Mammary epithelial cell (primary cell): ENCODE results near the gene HAPLN2.

ENCODE experiments used
- EZH2 ChIP-seq: IDR thresholded peaks from 2 replicates; pipeline ENCODE4 v1.6.1; 2012; ENCODE audit warnings: low read length, inconsistent platforms, borderline replicate concordance
- TF ChIP-seq, protein P1 (sequence below), 2 donors: IDR thresholded peaks in 1 of 2; conservative IDR thresholded peaks in 1 of 2; 2 replicates each; pipeline ENCODE4 v1.5.1; 2011 to 2012; ENCODE audit warnings: inconsistent platforms in 2 of 2, low read length in 2 of 2, mild to moderate bottlenecking in 2 of 2, control low read depth in 1 of 2, low read depth in 1 of 2; ENCODE audit not compliant: insufficient read depth in 1 of 2; ENCODE audit errors: extremely low read depth in 1 of 2

GRCh38 chr1:156640842-156641706, 21.9 kb downstream of the HAPLN2 start:
- TF ChIP-seq, protein P1, sequence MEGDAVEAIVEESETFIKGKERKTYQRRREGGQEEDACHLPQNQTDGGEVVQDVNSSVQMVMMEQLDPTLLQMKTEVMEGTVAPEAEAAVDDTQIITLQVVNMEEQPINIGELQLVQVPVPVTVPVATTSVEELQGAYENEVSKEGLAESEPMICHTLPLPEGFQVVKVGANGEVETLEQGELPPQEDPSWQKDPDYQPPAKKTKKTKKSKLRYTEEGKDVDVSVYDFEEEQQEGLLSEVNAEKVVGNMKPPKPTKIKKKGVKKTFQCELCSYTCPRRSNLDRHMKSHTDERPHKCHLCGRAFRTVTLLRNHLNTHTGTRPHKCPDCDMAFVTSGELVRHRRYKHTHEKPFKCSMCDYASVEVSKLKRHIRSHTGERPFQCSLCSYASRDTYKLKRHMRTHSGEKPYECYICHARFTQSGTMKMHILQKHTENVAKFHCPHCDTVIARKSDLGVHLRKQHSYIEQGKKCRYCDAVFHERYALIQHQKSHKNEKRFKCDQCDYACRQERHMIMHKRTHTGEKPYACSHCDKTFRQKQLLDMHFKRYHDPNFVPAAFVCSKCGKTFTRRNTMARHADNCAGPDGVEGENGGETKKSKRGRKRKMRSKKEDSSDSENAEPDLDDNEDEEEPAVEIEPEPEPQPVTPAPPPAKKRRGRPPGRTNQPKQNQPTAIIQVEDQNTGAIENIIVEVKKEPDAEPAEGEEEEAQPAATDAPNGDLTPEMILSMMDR (conservative IDR thresholded peaks at IDR 0.05 in 1 of 2, IDR thresholded peaks at IDR 0.05 in 1 of 2; ENCODE audit: extremely low read depth in 1 of 2, insufficient read depth in 1 of 2, low read depth in 1 of 2, low read length in 2 of 2) = no peak
- TF ChIP-seq EZH2 = peak; percentile 21
